HG03064 (cell line): ENCODE data around the gene EVA1C.
"Not testable (repeated sequence)": the region's sequence is repeated elsewhere in the genome, so short reads cannot be mapped to it uniquely, and the experiment has no call there.

Experiments
- ATAC-seq: cut with Tn5 transposase; IDR thresholded peaks from one replicate; pipeline ENCODE4 v1.9.1; 2021; ENCODE audit warnings: low read depth; ENCODE audit not compliant: unreplicated experiment

The EVA1C gene

DNA sequence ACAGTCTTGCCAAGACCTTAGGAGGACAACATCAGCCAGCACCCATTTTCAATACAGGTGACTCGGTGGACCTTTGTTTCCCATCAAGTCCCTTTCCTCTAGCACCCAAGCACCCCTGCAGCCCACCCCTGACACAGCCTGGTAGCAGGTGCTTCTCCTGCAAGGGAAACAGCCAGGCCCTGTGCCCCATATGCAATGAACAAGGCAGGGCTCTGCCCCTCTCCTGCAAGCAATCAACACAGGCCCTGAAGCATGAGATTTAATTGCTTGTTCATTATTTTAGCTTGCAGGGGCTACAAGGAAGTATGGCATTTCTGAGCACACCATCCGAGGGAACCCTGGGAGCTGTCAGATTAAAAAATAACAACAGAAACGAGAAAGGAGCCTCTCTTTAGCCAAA, 137.4 kb downstream of the EVA1C start:
- ATAC-seq, result no peak

DNA sequence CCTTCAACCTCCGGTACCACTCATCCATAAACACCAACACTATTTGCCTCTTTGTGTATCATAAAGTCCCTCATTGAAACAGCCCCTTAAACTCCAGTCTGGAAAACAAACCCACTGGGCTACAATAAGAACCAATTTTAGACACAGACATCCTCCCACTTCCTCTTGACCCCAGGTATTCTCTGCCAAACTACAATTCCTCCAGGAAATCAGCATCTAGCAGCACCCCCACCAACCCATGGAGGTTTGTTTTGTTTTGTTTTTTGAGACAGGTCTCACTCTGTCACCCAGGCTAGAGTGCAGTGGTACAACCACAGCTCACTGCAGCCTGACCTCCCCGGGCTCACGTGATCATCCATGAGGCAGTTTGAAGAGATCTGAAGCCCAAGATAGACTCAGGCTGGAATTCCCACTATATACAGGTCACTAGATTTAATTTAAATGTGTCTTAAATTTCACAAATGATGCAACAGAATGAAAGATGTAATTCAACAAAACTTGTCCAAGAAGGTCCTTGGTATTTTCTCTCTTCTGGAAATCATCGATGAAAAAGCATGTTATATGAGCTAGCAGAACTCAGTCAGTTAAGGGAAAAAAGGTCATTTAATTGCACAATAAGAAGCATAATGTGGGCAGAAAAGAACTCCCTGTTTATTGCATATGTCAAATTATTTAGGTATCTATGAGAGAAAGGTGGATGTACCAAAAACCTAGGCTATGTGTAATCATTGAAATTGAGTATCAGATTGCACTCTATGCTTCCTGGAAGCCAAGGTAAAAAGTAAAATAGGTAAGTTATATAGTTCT, 142.5 kb downstream of the EVA1C start:
- ATAC-seq, result no peak

DNA sequence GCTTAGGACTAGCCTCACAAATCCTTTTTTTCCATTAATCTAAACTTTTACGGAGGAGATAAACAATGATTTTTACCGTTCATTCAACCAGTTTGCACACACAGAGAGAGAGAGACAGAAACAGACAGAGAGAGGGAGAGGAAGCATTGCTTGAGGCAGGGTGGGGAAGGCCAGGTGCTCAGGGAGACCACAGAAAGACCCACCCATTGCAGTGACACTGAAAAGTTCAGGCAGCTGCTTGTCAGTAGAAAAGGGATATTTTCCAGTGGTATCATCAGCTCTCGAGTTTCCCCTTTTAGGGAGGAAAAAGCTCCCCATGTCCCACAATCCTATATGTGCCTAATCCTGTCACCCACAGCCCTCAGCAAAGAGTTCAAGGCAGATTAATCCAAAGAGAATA, 145.6 kb downstream of the EVA1C start:
- ATAC-seq, result no peak

DNA sequence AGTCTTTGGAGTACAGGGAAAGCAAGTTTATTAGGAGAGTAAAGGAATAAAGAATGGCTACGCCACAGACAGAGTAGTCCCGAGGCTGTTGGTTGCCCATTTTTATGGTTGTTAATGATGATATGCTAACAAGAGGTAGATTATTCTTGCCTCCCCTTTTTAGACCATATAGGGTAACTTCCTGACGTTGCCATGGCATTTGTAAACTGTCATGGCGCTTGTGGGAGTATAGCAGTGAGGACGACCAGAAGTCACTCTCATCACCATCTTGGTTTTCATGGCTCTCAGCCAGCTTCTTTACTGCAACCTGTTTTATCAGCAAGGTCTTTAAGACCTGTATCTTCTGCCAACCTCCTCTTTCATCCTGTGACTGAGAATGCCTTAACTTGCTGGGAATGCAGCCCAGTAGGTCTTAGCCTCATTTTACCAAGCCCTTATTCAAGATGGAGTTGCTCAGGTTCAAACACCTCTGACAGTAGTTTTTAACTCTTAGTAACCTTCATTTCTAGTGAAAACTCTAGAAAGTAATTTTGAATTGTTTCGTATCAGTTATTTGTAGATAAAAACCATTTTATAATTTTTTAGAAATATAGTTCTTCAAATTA, 146.6 kb downstream of the EVA1C start:
- no peak for ATAC-seq

DNA sequence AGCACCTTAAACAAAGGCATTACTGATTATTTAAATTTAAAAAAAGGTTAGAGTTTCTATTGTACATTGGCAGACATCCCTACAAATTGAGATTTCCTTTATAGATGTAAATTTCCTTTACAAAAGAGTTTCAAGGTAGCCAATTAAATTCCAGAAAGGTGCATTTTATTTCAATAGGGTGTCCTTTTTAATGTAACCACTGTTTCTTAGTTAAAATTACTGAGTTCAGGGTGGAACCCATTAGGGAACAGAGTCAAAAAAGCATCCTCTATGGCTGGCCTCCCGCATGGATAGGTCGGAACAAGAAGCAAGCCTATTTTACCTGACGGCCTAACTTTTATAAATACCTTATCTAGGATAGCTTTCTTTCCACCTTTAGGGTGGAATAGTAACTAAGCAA, 148.4 kb downstream of the EVA1C start:
- no peak for ATAC-seq

- not testable (repeated sequence) for ATAC-seq
Observed at GRCh38 chr21:32561476-32561875, 149.0 kb downstream of the EVA1C start.

DNA sequence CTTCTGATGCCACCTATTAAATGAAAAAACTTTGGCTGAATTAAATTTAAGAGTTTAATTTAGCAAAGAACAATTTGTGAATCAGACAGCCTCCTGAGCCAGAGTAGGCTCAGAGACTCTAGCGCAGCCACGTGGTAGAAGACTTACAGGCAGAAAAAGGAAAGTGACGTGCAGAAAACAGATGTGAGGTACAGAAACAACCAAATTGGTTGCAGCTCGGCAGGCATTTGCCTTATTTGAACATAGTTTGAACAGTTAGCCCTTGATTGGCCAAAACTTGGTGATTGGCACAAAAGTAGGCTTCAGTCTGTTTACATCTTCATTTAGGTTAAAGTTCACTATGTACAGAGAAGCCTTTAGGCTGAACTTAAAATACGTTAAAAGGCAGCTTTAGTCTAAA, 149.9 kb downstream of the EVA1C start:
- no peak for ATAC-seq

- ATAC-seq, result no peak
Observed at GRCh38 chr21:32562915-32563314, 150.4 kb downstream of the EVA1C start.
